ENCODE data around the gene RPRML.

RPRML gene

DNA sequence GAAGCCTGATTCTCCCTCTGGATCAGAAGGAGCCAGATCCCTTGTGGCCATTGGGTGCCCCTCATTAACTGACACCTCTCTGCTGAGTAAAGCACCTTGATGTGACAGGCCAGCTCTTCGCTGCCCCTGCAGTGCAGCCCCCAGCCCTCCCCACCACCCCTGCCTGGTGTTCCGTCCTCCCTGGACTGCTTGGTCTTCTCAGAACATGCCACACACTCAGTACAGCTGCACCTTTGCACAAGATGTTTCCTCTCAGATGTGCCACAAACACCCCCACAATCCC, 35.9 kb downstream of the RPRML start:
- DNase-seq = no peak

DNA sequence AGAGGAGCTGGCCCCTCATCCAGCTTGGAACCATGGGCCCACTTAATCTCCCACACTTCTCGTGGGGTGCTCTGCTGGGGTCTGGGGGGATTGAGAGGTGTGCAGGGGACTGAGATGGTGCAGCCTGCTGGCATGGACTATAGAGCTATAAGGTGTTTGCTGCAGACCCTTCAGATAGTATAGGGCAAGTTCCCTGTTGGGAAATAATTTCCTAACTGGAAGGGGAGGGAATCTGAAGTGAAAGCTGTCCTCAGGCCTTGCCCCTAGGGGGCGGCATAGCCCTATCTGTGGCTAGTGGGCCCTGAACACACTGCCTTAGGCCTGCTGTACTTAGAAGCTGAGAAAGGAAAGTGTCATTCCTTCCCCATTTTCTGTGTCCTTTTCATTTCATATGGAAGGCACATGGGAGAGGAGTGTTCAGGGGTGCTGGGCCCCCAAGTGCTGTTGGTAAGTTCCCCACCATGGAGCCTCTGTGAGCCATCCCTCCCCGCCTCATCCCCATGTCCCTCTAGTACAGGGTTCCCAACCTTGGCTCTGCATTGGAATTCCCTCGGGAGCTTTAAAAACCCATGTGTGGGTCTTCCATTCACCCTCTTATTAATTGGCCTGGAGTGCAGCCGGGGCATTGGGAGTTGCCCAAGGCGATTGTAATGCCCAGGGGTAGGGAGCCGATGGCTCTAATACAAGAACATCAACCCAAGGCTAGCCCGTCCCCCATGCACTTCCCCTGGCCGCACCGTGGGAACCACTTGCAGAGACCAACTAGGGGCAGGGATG, 36.4 kb downstream of the RPRML start:
- peak; percentile 50 for DNase-seq

DNA sequence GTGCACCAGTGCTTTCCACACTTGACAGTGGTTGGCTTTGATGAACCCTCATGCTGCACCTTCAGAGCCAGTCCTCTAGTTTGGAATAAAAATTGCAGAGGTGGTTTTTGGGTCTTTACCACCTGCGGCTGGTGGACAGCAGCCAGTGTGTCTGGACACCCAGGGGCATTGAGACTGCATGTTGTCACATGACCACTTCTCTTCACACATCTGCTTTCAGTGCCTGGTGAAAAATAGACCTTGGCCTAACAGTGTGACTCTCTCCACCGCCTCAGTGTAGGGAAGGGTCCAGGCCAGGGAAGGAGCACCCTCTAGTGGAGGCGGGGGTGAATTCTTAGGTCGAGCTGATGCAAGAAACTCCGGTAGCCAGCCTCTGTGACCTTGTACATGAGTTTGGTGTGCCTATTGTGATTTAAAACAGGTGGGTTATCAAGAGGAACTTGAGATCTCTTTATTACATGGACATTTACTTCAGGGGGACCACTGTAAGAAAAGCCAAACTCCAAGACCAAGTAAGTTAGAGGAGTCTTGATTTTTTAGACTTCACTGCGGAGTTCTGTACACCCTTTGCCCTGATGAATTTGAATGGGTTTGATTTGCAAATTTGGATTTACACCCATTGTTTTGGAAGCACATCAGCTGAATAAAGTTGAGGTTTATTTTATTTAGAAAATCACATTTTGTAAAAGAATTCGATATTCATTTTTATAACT, 38.2 kb downstream of the RPRML start:
- peak; percentile 67 for DNase-seq

DNA sequence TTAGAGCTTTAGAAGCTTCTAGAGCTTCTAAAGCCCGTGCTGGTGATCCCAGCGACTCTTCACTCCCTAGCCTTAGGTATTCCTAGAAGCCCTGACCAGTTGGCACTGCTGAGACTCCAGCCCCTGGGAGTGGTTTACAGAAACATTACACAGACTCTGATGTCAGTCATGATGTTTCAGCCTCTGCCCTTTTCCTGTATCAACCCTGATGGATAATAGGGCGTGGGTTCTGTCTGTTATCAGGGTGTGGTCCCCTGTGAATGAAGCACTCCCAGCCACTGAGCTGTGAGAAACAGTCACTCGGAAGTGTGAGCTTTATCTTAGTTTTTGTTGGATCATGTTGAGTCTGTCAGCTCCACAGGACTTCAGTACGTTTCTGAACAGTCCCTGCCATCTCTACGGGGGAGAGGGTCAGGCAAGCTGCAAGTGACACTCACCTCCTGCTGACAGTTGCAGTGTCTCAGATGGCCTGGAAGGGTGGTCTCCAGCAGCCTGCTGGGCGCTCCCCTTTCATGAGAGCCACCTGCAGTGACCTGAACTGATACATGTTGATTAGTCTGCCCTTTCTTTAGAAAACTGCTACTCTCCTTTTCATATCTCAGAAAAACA, 43.3 kb downstream of the RPRML start:
- no peak for DNase-seq

DNA sequence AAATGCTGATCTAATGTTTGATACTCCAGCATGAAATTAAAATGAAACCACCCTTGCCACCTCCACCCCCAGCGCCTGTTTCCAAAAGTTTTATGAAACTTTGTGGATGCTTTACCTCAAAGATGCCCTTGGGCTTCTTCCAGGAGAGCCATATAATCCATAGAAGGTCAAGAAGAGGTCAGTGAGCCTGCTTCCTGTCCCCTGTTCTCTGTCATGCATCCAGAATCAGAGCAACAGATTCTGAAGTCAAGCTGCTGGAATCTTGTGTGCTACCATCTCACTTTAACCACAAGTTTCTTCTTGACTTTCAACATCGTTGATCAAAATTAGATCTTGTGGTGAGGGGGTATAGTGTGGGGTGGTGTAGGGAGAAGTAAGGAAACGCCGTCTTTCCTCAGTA, 47.5 kb downstream of the RPRML start:
- DNase-seq = no peak

DNA sequence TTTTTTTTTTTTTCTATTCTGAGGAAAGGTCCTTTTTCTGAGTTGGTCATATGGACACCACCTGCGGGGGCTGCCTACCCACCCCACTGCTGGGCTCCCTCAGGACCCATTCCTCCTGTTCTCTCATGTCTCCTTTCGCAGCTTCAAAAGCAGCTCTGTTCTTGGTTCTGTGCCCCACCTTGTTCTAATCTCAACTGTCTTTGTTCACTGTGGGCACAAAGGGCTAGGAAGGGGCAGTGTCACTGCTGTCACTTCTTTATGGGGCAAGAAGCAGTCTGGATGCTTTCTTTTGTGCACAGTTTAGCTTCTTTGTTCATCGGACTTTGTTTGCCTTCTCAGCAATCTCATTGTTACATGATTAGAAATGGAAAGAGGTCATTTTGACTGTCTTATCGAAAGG, 49.0 kb downstream of the RPRML start:
- no peak for DNase-seq

DNA sequence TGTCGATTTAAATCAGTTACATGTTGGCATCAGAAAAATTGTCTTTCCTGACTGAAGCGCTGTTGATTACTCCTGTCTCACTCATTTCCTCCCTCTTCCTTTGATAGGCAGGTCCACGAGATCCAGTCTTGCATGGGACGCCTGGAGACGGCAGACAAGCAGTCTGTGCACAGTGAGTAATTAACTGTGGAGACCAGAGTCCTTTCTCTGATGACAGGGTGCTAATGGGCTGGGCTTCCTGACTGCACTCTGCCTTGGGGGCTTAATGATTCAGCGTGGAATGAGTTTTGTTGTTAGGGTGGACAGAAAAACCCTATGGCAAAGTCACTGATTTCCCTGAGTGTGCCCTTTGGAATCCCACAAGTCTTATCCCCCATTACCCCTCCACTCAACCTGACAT, 49.6 kb downstream of the RPRML start:
- DNase-seq = no peak

DNA sequence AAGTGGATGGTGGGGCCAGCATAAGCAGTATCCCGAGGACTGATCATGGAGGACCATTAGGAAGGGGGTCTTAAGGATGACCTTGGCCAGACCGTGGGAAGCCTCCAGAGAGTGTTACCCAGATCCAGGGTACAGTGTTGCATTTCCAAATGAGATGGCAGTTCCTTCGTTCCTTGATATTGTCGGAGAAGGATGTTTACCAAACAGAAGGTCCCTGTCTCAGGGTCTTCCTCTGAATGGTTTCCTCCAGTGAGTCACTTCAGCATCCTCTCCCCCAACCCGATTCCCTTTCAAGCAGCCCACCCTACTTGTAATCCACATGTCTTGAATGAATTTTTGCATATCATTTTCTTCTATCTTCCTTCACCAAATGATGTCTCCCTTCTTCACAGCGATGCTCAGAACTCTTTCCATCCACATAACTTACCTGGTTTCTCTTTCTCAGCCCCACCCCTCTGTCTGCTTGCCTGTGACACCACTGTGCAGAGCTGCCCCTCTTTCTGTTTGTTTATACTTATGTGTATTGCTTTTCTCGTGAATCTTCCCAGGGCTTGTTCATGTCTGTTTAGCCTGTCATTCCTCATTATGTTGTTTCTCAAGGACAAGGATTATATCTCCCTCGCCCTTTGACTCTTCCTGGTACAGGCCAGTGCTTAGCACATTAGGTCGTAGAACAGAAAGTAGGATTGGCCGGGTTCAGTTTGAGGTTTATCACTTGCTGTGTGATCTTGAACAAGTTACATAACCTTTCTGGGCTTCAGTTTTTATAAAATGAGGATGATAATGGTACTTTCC, 50.4 kb downstream of the RPRML start:
- no peak for DNase-seq
